ENCODE data around the gene ZMYND10.
A peak's percentile ranks its signal among the peaks of the same experiment; 100 is the strongest.

The ZMYND10 gene

GRCh38 chr3:50371133-50371685 lies 25.7 kb upstream of the ZMYND10 start:
- no peak for DNase-seq (ENCODE audit: low spot score)

- DNase-seq (ENCODE audit: low spot score): peak; percentile 35
These were observed 25.1 kb upstream of the ZMYND10 start for GRCh38 chr3:50370594-50370993.

- no peak for DNase-seq (ENCODE audit: low spot score)
These were observed 23.6 kb upstream of the ZMYND10 start for GRCh38 chr3:50369012-50369670.

GRCh38 chr3:50365842-50366220 lies 20.3 kb upstream of the ZMYND10 start:
- no peak for DNase-seq (ENCODE audit: low spot score)

GRCh38 chr3:50365080-50365841 lies 19.7 kb upstream of the ZMYND10 start:
- peak; percentile 36 for DNase-seq (ENCODE audit: low spot score)

- no peak for DNase-seq (ENCODE audit: low spot score)
These were observed 19.1 kb upstream of the ZMYND10 start for GRCh38 chr3:50364573-50365079.

- no peak for DNase-seq (ENCODE audit: low spot score)
These were observed 14.2 kb upstream of the ZMYND10 start for GRCh38 chr3:50359760-50360110.

GRCh38 chr3:50358911-50359759 lies 13.6 kb upstream of the ZMYND10 start, which contains the start of gene TMEM115:
TMEM115 (minus strand) TSS chr3:50359521; CDS start chr3:50359063, 458 bp downstream.
- peak; percentile 100 for DNase-seq (ENCODE audit: low spot score)

- no peak for DNase-seq (ENCODE audit: low spot score)
These were observed 12.9 kb upstream of the ZMYND10 start for GRCh38 chr3:50358355-50358910.

- DNase-seq (ENCODE audit: low spot score): no peak
These were observed 11.9 kb upstream of the ZMYND10 start for GRCh38 chr3:50357481-50357880.

- peak; percentile 24 for DNase-seq (ENCODE audit: low spot score)
These were observed 11.0 kb upstream of the ZMYND10 start for GRCh38 chr3:50356553-50356952.

- no peak for DNase-seq (ENCODE audit: low spot score)
These were observed 10.5 kb upstream of the ZMYND10 start for GRCh38 chr3:50355829-50356552.

GRCh38 chr3:50354850-50355249 lies 9.3 kb upstream of the ZMYND10 start:
- DNase-seq (ENCODE audit: low spot score): no peak

GRCh38 chr3:50354186-50354764 lies 8.7 kb upstream of the ZMYND10 start:
- DNase-seq (ENCODE audit: low spot score): no peak

- no peak for DNase-seq (ENCODE audit: low spot score)
These were observed 7.9 kb upstream of the ZMYND10 start for GRCh38 chr3:50353245-50354004.

- DNase-seq (ENCODE audit: low spot score): peak; percentile 31
These were observed 7.2 kb upstream of the ZMYND10 start for GRCh38 chr3:50352781-50353180.

- no peak for DNase-seq (ENCODE audit: low spot score)
These were observed 5.8 kb upstream of the ZMYND10 start for GRCh38 chr3:50351323-50351697.

- peak; percentile 96 for DNase-seq (ENCODE audit: low spot score)
These were observed 5.2 kb upstream of the ZMYND10 start, which contains the start of the genes CYB561D2 and NPRL2 for GRCh38 chr3:50350527-50351322. CYB561D2 (plus strand) TSS chr3:50350862; CDS start chr3:50351434, 572 bp downstream. NPRL2 (minus strand) TSS chr3:50350775; CDS start chr3:50350652, 123 bp downstream.

- no peak for DNase-seq (ENCODE audit: low spot score)
These were observed 4.6 kb upstream of the ZMYND10 start for GRCh38 chr3:50350213-50350526.
